Subcutaneous abdominal adipose tissue (tissue), 5 donors: ENCODE results near the gene PHC2.

Experiments used
- H3K27ac ChIP-seq: one replicate; pipeline ENCODE4 v1.7.0; 2013; ENCODE audit warnings: low read depth, mild to moderate bottlenecking, inconsistent platforms, low read length, moderate library complexity
- H3K27me3 ChIP-seq, 5 donors: one replicate each; pipeline ENCODE4 v1.7.0; 2013; ENCODE audit warnings: low read length in 5 of 5, inconsistent platforms in 1 of 5; ENCODE audit not compliant: control insufficient read depth in 5 of 5, insufficient read depth in 4 of 5
- H3K36me3 ChIP-seq, 5 donors: one replicate each; pipeline ENCODE4 v1.7.0; 2013; ENCODE audit warnings: low read length in 5 of 5; ENCODE audit not compliant: control insufficient read depth in 5 of 5, insufficient read depth in 5 of 5
- H3K4me1 ChIP-seq, 5 donors: one replicate each; pipeline ENCODE4 v1.7.0; 2013; ENCODE audit warnings: low read length in 5 of 5, mild to moderate bottlenecking in 3 of 5, moderate library complexity in 1 of 5; ENCODE audit not compliant: control insufficient read depth in 5 of 5, insufficient read depth in 5 of 5
- H3K4me3 ChIP-seq, 5 donors: one replicate each; pipeline ENCODE4 v1.7.0; 2013; ENCODE audit warnings: low read length in 5 of 5, low read depth in 1 of 5
- H3K9ac ChIP-seq, 5 donors: one replicate each; pipeline ENCODE4 v1.7.0; 2013; ENCODE audit warnings: low read length in 5 of 5, mild to moderate bottlenecking in 4 of 5, moderate library complexity in 3 of 5
- H3K9me3 ChIP-seq, 5 donors: one replicate each; pipeline ENCODE4 v1.7.0; 2013; ENCODE audit warnings: low read length in 5 of 5; ENCODE audit not compliant: control insufficient read depth in 5 of 5
- donor health status: healthy.
- donor health status: healthy.
- donor health status: healthy.
- donor health status: healthy.
- donor health status: healthy.

The PHC2 gene

DNA sequence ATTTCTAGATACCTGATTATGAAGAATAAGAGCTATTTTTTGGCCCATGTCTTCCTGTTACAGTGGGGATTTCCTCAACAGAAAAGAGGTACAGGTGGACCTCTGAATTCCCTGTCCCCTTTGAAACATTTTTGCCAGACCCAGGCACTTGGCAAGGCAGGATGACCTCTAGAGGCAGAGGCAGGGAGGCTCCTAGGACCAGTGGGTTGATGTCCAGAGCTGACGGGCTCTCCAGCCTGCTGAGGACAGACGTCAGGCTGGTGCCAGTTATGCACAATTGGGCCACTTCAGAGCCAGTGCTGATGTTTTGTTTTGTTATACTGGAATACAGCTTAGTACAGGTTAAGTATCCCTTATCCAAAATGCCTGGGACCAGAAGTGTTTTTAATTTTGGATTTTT is 91.5 kb downstream of the PHC2 start:
- H3K27me3 ChIP-seq = no peaks in the 10 kb centered on the region
- H3K4me3 ChIP-seq = peak overlapping the region in 1 of 5 donors; percentile 22
- peaks cover 41 to 87% (median 74%) of the 10 kb centered on the region in 5 donors for H3K4me1 ChIP-seq
- peak overlapping the region in 4 of 5 donors; percentile 44 to 84 (median 63) for H3K9ac ChIP-seq
- H3K9me3 ChIP-seq = no peaks in the 10 kb centered on the region
- H3K36me3 ChIP-seq = peaks cover 0 to 17% (median 4%) of the 10 kb centered on the region in 5 donors
- peak overlapping the region; percentile 89 for H3K27ac ChIP-seq

GRCh38 chr1:33338440-33339211 is 92.3 kb downstream of the PHC2 start:
- H3K4me3 ChIP-seq = peak overlapping the region in 3 of 5 donors; percentile 4 to 41 (median 22)
- peaks cover 46 to 87% (median 80%) of the 10 kb centered on the region in 5 donors for H3K4me1 ChIP-seq
- H3K27me3 ChIP-seq = no peaks in the 10 kb centered on the region
- H3K36me3 ChIP-seq = peaks cover 0 to 16% (median 2%) of the 10 kb centered on the region in 5 donors
- H3K9me3 ChIP-seq = no peaks in the 10 kb centered on the region
- H3K27ac ChIP-seq = peak overlapping the region; percentile 89
- H3K9ac ChIP-seq = peak overlapping the region; percentile 45 to 84 (median 57)

DNA sequence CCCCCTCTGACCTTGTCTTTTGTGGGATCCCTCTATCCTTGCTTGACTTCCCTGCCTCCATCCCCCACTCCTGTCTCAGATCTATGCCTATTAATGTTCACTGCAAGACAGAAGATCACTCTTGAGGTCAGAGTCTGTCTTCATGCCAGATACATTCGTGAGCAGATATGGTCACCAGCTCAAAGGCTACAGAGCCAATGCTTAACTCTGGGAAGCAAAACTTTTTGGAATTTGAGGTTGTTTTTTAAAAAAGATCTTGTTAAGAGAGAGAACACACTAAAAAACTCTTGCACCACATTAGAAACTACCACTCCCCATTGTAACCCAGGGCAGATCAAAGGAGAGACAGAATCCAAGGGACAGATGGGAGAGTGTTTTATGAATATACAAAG is 92.9 kb downstream of the PHC2 start:
- H3K9ac ChIP-seq = peak overlapping the region in 2 of 5 donors; percentile 51 to 78
- no peaks in the 10 kb centered on the region for H3K9me3 ChIP-seq
- H3K27me3 ChIP-seq = no peaks in the 10 kb centered on the region
- H3K27ac ChIP-seq = peak overlapping the region; percentile 89
- peaks cover 46 to 87% (median 75%) of the 10 kb centered on the region in 5 donors for H3K4me1 ChIP-seq
- no peak overlapping the region for H3K4me3 ChIP-seq
- H3K36me3 ChIP-seq = peaks cover 0 to 19% (median 5%) of the 10 kb centered on the region in 5 donors

DNA sequence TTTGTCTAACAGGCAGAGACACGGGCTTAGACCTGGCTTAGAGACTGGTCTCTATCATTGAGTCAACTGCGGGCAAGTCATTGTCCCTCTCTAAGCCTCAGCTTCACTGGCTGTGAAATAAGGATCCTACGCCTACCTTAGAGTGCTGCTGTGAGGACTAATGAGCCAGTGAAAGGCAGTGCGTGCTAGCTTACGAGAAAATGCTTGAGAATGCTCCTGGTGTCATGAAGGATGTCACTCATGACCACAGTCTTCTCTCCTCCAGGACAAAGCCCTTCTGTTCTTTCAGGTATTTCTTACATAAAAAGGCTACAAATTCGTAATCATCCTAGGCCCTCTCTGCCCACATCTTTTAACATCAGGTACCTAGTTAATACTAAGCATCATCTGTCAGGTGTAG is 93.5 kb downstream of the PHC2 start:
- Histone ChIP-seq H3K9me3 (no peaks in the 10 kb centered on the region), H3K36me3 (peaks cover 0 to 25% (median 10%) of the 10 kb centered on the region in 5 donors), H3K4me3 (no peak overlapping the region), H3K9ac (peak overlapping the region in 1 of 5 donors; percentile 78), H3K27me3 (no peaks in the 10 kb centered on the region), H3K4me1 (peaks cover 46 to 87% (median 75%) of the 10 kb centered on the region in 5 donors), H3K27ac (peak overlapping the region; percentile 89)

DNA sequence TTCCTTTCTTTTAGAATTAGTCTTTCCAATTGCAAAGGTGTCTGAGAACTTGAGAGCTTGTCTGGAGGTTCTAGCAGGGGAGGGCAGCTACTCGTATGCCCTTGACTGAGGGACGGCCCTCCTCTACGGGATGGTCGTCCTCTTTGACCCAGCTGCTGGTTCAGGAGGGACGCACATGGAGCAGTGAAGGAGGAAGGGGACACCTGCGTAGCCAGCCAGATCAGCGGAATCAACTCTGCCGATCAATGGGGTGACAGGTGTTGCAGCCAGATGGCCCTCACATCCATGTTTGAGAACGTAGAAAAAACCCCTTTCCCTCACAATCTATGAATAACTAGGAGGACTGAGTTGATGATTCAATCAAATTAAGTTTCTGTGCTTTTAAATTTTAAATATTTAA is 94.3 kb downstream of the PHC2 start:
- peaks cover 47 to 87% (median 69%) of the 10 kb centered on the region in 5 donors for H3K4me1 ChIP-seq

GRCh38 chr1:33335020-33335419 is 95.9 kb downstream of the PHC2 start:
- Histone ChIP-seq H3K27ac (peak overlapping the region; percentile 15), H3K4me1 (peaks cover 37 to 74% (median 56%) of the 10 kb centered on the region in 5 donors), H3K9me3 (no peaks in the 10 kb centered on the region), H3K9ac (peak overlapping the region in 1 of 5 donors; percentile 8), H3K36me3 (peaks cover 7 to 41% (median 34%) of the 10 kb centered on the region in 5 donors), H3K27me3 (no peaks in the 10 kb centered on the region), H3K4me3 (no peak overlapping the region)

More for the DNA sequence above, 94.3 kb downstream of the PHC2 start:
- Histone ChIP-seq H3K4me3 (no peak overlapping the region), H3K27ac (no peak overlapping the region), H3K9me3 (no peaks in the 10 kb centered on the region), H3K36me3 (peaks cover 0 to 28% (median 18%) of the 10 kb centered on the region in 5 donors), H3K27me3 (no peaks in the 10 kb centered on the region), H3K9ac (no peak overlapping the region)

GRCh38 chr1:33334081-33334552 is 96.8 kb downstream of the PHC2 start:
- peak overlapping the region in 1 of 5 donors; percentile 36 for H3K4me3 ChIP-seq
- peaks cover 10 to 50% (median 43%) of the 10 kb centered on the region in 5 donors for H3K36me3 ChIP-seq
- peak overlapping the region; percentile 15 for H3K27ac ChIP-seq
- peaks cover 32 to 65% (median 47%) of the 10 kb centered on the region in 5 donors for H3K4me1 ChIP-seq
- no peaks in the 10 kb centered on the region for H3K9me3 ChIP-seq
- no peak overlapping the region for H3K9ac ChIP-seq
- H3K27me3 ChIP-seq = no peaks in the 10 kb centered on the region

DNA sequence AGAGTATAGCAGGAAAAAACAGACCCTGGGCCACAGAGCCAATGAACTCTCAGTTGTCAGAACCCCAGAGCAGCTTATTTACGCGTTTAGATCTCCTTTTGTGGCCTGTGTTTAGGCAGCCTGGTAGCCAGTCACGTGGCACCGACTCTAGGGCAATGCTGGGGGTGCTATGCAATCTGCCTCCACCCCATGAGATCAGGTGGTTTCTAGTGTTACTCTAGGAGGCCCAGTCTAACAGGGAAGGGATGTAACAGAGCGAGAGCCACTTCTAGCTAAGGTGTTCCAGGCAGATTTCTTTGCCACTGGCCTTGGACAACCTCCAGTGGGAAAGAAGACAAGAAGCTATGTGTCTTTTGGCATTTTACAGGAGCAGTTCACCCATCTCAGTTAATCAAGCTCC is 98.0 kb downstream of the PHC2 start:
- H3K27me3 ChIP-seq = no peaks in the 10 kb centered on the region
- peak overlapping the region in 1 of 5 donors; percentile 7 for H3K9ac ChIP-seq
- H3K4me3 ChIP-seq = no peak overlapping the region
- H3K27ac ChIP-seq = no peak overlapping the region
- H3K9me3 ChIP-seq = no peaks in the 10 kb centered on the region
- H3K36me3 ChIP-seq = peaks cover 14 to 62% (median 55%) of the 10 kb centered on the region in 5 donors
- H3K4me1 ChIP-seq = peaks cover 20 to 55% (median 34%) of the 10 kb centered on the region in 5 donors

- H3K27ac ChIP-seq = peak overlapping the region; percentile 14
- no peak overlapping the region for H3K4me3 ChIP-seq
- peaks cover 14 to 67% (median 60%) of the 10 kb centered on the region in 5 donors for H3K36me3 ChIP-seq
- peaks cover 19 to 55% (median 33%) of the 10 kb centered on the region in 5 donors for H3K4me1 ChIP-seq
- H3K9me3 ChIP-seq = no peaks in the 10 kb centered on the region
- H3K9ac ChIP-seq = no peak overlapping the region
- H3K27me3 ChIP-seq = no peaks in the 10 kb centered on the region
Observed at GRCh38 chr1:33332357-33332789, 98.5 kb downstream of the PHC2 start.
